ENCODE measurements around the gene ZNF879.

- TF ChIP-seq, protein P1, sequence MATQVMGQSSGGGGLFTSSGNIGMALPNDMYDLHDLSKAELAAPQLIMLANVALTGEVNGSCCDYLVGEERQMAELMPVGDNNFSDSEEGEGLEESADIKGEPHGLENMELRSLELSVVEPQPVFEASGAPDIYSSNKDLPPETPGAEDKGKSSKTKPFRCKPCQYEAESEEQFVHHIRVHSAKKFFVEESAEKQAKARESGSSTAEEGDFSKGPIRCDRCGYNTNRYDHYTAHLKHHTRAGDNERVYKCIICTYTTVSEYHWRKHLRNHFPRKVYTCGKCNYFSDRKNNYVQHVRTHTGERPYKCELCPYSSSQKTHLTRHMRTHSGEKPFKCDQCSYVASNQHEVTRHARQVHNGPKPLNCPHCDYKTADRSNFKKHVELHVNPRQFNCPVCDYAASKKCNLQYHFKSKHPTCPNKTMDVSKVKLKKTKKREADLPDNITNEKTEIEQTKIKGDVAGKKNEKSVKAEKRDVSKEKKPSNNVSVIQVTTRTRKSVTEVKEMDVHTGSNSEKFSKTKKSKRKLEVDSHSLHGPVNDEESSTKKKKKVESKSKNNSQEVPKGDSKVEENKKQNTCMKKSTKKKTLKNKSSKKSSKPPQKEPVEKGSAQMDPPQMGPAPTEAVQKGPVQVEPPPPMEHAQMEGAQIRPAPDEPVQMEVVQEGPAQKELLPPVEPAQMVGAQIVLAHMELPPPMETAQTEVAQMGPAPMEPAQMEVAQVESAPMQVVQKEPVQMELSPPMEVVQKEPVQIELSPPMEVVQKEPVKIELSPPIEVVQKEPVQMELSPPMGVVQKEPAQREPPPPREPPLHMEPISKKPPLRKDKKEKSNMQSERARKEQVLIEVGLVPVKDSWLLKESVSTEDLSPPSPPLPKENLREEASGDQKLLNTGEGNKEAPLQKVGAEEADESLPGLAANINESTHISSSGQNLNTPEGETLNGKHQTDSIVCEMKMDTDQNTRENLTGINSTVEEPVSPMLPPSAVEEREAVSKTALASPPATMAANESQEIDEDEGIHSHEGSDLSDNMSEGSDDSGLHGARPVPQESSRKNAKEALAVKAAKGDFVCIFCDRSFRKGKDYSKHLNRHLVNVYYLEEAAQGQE (tag by site-specific recombination; IDR thresholded peaks at IDR 0.05), result no peak
- TF ChIP-seq ZNF341 (tag by site-specific recombination; IDR thresholded peaks at IDR 0.05; ENCODE audit: low read depth) (no peak), ZSCAN30 (tag by site-specific recombination; IDR thresholded peaks at IDR 0.05) (no peak), ZNF555 (tag by site-specific recombination; conservative IDR thresholded peaks at IDR 0.05) (no peak), ZNF138 (tag by site-specific recombination; IDR thresholded peaks at IDR 0.05; ENCODE audit: borderline replicate concordance) (no peak), ZNF518A (tag by site-specific recombination; conservative IDR thresholded peaks at IDR 0.05; ENCODE audit: low read depth) (no peak), ZNF449 (tag by site-specific recombination; IDR thresholded peaks at IDR 0.05) (no peak), ZNF549 (tag by site-specific recombination; IDR thresholded peaks at IDR 0.05) (no peak), YY1 (tag by site-specific recombination; IDR thresholded peaks at IDR 0.05) (no peak), ZNF830 (tag by site-specific recombination; IDR thresholded peaks at IDR 0.05; ENCODE audit: low read depth) (no peak), ZBTB10 (tag by site-specific recombination; IDR thresholded peaks at IDR 0.05) (no peak)
- TF ChIP-seq, protein P2, sequence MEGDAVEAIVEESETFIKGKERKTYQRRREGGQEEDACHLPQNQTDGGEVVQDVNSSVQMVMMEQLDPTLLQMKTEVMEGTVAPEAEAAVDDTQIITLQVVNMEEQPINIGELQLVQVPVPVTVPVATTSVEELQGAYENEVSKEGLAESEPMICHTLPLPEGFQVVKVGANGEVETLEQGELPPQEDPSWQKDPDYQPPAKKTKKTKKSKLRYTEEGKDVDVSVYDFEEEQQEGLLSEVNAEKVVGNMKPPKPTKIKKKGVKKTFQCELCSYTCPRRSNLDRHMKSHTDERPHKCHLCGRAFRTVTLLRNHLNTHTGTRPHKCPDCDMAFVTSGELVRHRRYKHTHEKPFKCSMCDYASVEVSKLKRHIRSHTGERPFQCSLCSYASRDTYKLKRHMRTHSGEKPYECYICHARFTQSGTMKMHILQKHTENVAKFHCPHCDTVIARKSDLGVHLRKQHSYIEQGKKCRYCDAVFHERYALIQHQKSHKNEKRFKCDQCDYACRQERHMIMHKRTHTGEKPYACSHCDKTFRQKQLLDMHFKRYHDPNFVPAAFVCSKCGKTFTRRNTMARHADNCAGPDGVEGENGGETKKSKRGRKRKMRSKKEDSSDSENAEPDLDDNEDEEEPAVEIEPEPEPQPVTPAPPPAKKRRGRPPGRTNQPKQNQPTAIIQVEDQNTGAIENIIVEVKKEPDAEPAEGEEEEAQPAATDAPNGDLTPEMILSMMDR (tag by site-specific recombination; IDR thresholded peaks at IDR 0.05), result no peak
- TF ChIP-seq, protein P3, sequence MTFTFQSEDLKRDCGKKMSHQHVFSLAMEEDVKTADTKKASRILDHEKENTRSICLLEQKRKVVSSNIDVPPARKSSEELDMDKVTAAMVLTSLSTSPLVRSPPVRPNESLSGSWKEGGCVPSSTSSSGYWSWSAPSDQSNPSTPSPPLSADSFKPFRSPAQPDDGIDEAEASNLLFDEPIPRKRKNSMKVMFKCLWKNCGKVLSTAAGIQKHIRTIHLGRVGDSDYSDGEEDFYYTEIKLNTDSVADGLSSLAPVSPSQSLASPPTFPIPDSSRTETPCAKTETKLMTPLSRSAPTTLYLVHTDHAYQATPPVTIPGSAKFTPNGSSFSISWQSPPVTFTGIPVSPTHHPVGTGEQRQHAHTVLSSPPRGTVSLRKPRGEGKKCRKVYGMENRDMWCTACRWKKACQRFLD (tag by site-specific recombination; IDR thresholded peaks at IDR 0.05), result no peak
Measured at GRCh38 chr5:179033004-179033580, 9.5 kb downstream of the ZNF879 start.

Measured in HEK293 (cell line).